ENCODE measurements around the gene KRTAP21-3.

The KRTAP21-3 gene

DNA sequence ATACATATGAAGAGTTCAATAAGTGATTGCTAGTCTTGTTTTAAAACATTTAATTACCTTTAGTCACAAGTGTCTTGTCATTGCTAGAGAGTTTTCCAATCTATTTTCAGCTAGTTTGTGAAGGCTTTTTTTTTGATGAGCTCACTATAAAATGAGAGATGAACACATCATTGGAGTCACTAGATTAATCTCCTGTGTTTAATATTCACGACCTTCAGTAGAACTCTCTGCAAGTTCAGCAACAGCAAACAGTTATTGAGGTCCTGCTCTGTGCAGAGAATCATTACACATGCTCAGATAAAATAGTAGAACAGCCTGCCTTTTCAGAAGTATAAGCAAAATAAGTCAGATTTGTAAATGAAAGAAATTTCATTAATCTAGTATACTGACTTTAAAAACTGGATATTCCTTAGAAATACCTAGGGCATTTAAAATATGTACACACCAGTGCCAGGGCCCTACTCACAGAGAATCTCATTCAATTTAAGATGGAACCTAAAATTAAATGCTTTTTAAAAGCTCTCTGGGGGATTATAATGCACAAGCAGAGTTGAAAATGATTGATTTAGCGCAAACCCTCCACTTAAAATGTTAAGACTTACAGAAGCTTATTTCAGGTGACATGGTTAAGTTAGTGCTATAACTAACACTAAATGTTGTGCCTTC, 45.5 kb downstream of the KRTAP21-3 start:
- no peak overlapping the region for H3K4me3 ChIP-seq (ENCODE audit: low read length)
- no peak for DNase-seq (ENCODE audit: low read depth, low spot score)

DNA sequence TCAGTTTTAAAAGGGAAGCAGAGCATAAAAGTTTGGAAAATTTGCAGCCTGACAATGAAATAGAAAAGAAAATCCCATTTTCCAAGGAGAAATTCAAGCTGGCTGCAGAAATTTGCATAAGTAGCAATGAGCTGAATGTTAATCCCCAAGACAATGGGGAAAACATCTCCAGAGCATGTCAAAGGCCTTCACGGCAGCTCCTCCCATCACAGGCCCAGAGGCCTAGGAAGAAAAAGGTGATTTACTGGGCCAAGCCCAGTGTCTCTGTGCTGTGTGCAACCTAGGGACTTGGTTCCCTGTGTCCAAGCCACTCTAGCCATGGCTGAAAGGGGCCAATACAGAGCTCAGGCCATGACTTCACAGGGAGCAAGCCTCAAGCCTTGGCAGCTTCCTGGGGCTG, 49.8 kb downstream of the KRTAP21-3 start:
- no peak for DNase-seq (ENCODE audit: low read depth, low spot score)
- no peak overlapping the region for H3K4me3 ChIP-seq (ENCODE audit: low read length)

All from Jurkat, Clone E6-1 (cell line).